ENCODE measurements around the gene DGCR6. TPM values are rescaled to one million over a fixed set of nuclear protein-coding genes. Genes with fewer than 3 reads are reported as not detected.
"Not testable (repeated sequence)": the region's sequence is repeated elsewhere in the genome, so short reads cannot be mapped to it uniquely, and the experiment has no call there.

DGCR6 gene
- total and polyA plus RNA-seq, 4 experiments from 2014 or later: 1.6 to 7.2 (median 4.4) TPM

DNA sequence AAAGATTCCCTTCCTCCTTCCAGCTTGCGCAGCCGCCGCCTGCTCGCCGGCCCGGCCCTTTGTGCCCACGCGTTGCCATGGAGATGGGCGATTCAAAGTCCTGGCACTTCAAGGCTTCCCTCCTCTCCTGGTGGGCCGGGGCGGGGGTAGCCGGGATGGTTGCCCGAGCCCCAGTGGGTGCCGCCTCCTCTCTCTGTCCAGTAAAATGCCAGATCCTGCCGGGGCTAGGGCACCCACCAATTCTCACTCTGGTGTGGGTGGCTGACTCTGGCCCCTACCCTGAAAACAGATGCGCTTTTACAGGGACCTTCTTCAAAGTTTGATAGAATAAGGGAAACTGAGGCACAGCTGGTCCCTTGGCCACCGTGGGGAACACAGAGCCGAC, 52.2 kb downstream of the DGCR6 start:
- H3K36me3 ChIP-seq (ENCODE audit: insufficient read depth, low read length); H3K27ac Mint-ChIP-seq; DNase-seq; H3K27me3 ChIP-seq (ENCODE audit: insufficient read depth, low read length); H3K4me3 Mint-ChIP-seq; H3K27me3 Mint-ChIP-seq; H3K4me3 ChIP-seq (ENCODE audit: low read length in 2 of 2); H3K27ac ChIP-seq (ENCODE audit: low read depth, low read length); H3K9me3 ChIP-seq (ENCODE audit: control insufficient read depth in 1 of 2, low read length in 2 of 2); H3K4me1 ChIP-seq (ENCODE audit: insufficient read depth, low read length); CTCF ChIA-PET (ENCODE audit: partially characterized antibody); H3K9me3 Mint-ChIP-seq; H3K4me1 Mint-ChIP-seq; H3K36me3 Mint-ChIP-seq; intact Hi-C loops (cut with micrococcal nuclease); POLR2A ChIA-PET (ENCODE audit: partially characterized antibody): not testable (repeated sequence)

DNA sequence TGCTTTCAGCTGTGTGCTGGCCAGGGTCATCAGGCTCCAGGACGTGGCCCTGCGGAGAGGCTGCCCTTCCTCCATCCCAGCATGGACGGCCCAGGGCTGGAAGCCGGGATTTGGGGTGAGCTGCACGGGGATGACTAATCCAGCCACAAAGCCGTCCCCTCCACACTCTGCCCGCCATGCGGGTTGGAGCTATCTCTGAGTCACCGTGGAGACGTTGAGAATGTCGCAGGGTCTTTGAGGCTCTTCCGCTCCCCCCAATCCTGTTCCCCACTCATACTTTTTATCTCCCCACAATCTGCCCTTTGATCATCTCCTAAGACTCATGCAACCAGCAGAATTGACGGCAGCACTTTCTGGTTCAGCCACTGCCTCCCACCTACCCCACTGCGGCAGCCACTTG, 52.6 kb downstream of the DGCR6 start:
- H3K27ac Mint-ChIP-seq; POLR2A ChIA-PET (ENCODE audit: partially characterized antibody); H3K9me3 ChIP-seq (ENCODE audit: control insufficient read depth in 1 of 2, low read length in 2 of 2); H3K4me3 Mint-ChIP-seq; H3K36me3 Mint-ChIP-seq; H3K27me3 Mint-ChIP-seq; H3K4me3 ChIP-seq (ENCODE audit: low read length in 2 of 2); H3K9me3 Mint-ChIP-seq; intact Hi-C loops (cut with micrococcal nuclease); H3K36me3 ChIP-seq (ENCODE audit: insufficient read depth, low read length); H3K27me3 ChIP-seq (ENCODE audit: insufficient read depth, low read length); H3K27ac ChIP-seq (ENCODE audit: low read depth, low read length); H3K4me1 ChIP-seq (ENCODE audit: insufficient read depth, low read length); H3K4me1 Mint-ChIP-seq; CTCF ChIA-PET (ENCODE audit: partially characterized antibody); DNase-seq: not testable (repeated sequence)

DNA sequence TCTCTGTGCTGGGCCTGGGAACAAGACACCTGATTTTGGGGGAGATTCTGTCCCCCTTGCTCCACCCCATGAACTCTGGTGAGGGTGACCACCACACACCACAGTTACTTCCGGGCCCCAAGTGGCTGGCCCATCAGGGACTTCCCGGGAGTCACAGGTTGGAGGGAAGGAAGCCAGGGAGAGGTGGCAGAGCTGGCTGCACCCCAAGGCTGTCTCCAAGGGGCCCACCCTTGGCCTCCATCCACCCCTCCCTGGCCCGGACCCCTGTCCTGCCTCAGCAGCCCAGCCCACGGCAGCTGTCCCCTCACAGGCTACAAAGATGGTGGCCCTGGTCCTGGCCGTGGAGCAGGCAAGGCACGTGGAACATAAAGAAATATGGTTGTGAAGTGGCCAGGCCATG, 53.1 kb downstream of the DGCR6 start:
- H3K4me1 Mint-ChIP-seq; H3K4me1 ChIP-seq (ENCODE audit: insufficient read depth, low read length); H3K9me3 ChIP-seq (ENCODE audit: control insufficient read depth in 1 of 2, low read length in 2 of 2); H3K36me3 ChIP-seq (ENCODE audit: insufficient read depth, low read length); H3K4me3 ChIP-seq (ENCODE audit: low read length in 2 of 2); intact Hi-C loops (cut with micrococcal nuclease); H3K27ac Mint-ChIP-seq; H3K9me3 Mint-ChIP-seq; H3K27me3 Mint-ChIP-seq; H3K27ac ChIP-seq (ENCODE audit: low read depth, low read length); H3K4me3 Mint-ChIP-seq; DNase-seq; H3K27me3 ChIP-seq (ENCODE audit: insufficient read depth, low read length); POLR2A ChIA-PET (ENCODE audit: partially characterized antibody); H3K36me3 Mint-ChIP-seq; CTCF ChIA-PET (ENCODE audit: partially characterized antibody): not testable (repeated sequence)

DNA sequence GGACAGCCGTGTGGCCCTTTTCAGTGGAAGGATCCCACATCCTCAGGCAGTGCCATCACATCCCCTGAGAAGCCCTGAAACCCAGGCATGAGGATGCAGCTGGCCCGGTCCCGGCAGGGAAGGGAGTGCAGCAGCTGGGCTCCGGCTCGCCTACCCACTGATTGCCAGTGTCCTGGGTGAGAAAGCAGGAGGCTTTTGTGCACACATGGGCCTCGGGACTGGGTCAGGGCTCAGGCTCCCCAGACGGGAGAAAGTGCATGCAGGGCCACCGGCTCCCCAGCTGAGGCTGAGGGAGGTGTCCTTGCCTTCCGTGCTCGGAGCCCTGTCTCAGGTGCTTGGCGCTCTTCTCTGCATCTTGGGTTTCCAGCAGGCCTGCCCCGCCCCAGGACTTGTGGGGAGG, 53.6 kb downstream of the DGCR6 start:
- H3K4me1 ChIP-seq (ENCODE audit: insufficient read depth, low read length); H3K4me3 ChIP-seq (ENCODE audit: low read length in 2 of 2); H3K27ac ChIP-seq (ENCODE audit: low read depth, low read length); H3K36me3 ChIP-seq (ENCODE audit: insufficient read depth, low read length); POLR2A ChIA-PET (ENCODE audit: partially characterized antibody); CTCF ChIA-PET (ENCODE audit: partially characterized antibody); H3K36me3 Mint-ChIP-seq; H3K9me3 ChIP-seq (ENCODE audit: control insufficient read depth in 1 of 2, low read length in 2 of 2); DNase-seq; H3K9me3 Mint-ChIP-seq; intact Hi-C loops (cut with micrococcal nuclease); H3K4me1 Mint-ChIP-seq; H3K27me3 ChIP-seq (ENCODE audit: insufficient read depth, low read length); H3K27me3 Mint-ChIP-seq; H3K27ac Mint-ChIP-seq; H3K4me3 Mint-ChIP-seq: not testable (repeated sequence)

DNA sequence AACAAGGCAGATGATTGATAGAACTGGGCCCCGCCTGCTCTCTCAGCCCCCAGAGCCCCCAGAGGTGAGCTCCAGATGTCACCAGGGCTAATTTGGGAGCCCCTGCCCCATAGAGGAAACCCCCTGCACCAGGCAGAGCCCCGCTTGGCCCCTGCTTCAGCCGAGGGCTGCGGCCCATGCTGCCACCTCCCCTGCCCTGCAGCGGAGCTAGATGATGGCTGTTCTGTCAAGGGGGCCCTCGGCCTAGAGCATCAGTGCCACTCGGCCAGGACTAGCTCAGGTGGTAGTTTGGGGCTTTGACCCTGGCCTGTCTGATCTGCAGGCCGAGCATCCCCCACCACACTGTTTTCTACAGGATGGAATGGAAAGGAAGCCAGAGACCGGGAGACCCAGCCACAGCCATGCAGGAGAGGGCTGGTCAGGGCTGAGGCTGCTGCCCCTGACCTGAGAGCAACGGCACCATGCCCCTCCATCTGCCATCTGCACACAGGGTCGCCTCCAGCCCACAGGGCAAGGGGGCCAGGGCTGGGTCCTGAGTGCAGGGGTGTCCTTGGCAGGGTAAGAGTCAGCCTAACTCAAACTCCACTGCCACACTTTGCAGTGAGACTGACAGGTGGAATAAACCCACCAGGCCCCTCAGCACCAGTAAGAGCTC, 54.2 kb downstream of the DGCR6 start:
- H3K36me3 ChIP-seq (ENCODE audit: insufficient read depth, low read length); H3K4me1 ChIP-seq (ENCODE audit: insufficient read depth, low read length); H3K4me1 Mint-ChIP-seq; H3K4me3 ChIP-seq (ENCODE audit: low read length in 2 of 2); intact Hi-C loops (cut with micrococcal nuclease); H3K9me3 ChIP-seq (ENCODE audit: control insufficient read depth in 1 of 2, low read length in 2 of 2); H3K9me3 Mint-ChIP-seq; H3K27me3 ChIP-seq (ENCODE audit: insufficient read depth, low read length); H3K27ac ChIP-seq (ENCODE audit: low read depth, low read length); H3K27me3 Mint-ChIP-seq; H3K36me3 Mint-ChIP-seq; H3K4me3 Mint-ChIP-seq; POLR2A ChIA-PET (ENCODE audit: partially characterized antibody); CTCF ChIA-PET (ENCODE audit: partially characterized antibody); H3K27ac Mint-ChIP-seq; DNase-seq: not testable (repeated sequence)

DNA sequence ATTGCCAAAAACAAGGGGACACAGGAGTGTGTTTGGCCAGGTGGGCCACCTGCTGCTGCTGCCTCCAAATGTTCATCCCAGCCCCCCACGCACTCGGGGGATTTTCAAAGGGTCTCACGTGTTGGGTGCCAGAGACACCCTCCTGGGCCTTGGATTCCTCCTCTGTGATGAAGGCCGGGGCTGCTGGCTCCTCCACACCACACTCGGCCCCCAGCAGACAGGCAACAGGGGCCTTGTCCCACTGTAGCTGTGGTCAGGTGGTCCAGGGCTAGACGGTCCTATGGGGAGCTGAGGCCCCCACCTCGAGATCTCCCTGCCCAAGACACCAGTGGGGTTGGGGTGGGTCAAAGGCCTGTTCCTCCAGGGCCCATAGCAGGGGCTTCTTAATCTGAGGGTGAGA, 55.1 kb downstream of the DGCR6 start:
- DNase-seq; CTCF ChIA-PET (ENCODE audit: partially characterized antibody); H3K27ac Mint-ChIP-seq: not testable (repeated sequence)

More for the DNA sequence above, 55.1 kb downstream of the DGCR6 start:
- H3K9me3 ChIP-seq (ENCODE audit: control insufficient read depth in 1 of 2, low read length in 2 of 2); intact Hi-C loops (cut with micrococcal nuclease); H3K9me3 Mint-ChIP-seq; H3K4me3 ChIP-seq (ENCODE audit: low read length in 2 of 2); H3K36me3 Mint-ChIP-seq; H3K27me3 Mint-ChIP-seq; H3K27ac ChIP-seq (ENCODE audit: low read depth, low read length); H3K4me1 ChIP-seq (ENCODE audit: insufficient read depth, low read length); H3K4me3 Mint-ChIP-seq; POLR2A ChIA-PET (ENCODE audit: partially characterized antibody); H3K36me3 ChIP-seq (ENCODE audit: insufficient read depth, low read length); H3K27me3 ChIP-seq (ENCODE audit: insufficient read depth, low read length); H3K4me1 Mint-ChIP-seq: not testable (repeated sequence)

Other genes starting within 250 kb of the DGCR6 start
- under 1 TPM; 0.22 to 0.23 TPM for gene PRODH, start 30.0 kb downstream of the DGCR6 start, total RNA-seq
- gene PRODH, start 30.0 kb downstream of the DGCR6 start, polyA plus RNA-seq: under 1 TPM in 1 of 2 donors, not detected in 1; 0.15 TPM
- gene DGCR2, start 216.1 kb downstream of the DGCR6 start, total RNA-seq: 10 to 100 TPM; 61.3 to 66.7 TPM
- gene DGCR2, start 216.1 kb downstream of the DGCR6 start, polyA plus RNA-seq: 10 to 100 TPM; 33.1 to 52.0 TPM
- not detected for gene TSSK2, start 225.0 kb downstream of the DGCR6 start, total RNA-seq
- not detected for gene TSSK2, start 225.0 kb downstream of the DGCR6 start, polyA plus RNA-seq
- 10 to 100 TPM; 16.9 to 17.1 TPM for gene ESS2, start 238.3 kb downstream of the DGCR6 start, total RNA-seq
- 10 to 100 TPM in 1 of 2 donors, 1 to 10 TPM in 1; 5.5 to 14.2 TPM for gene ESS2, start 238.3 kb downstream of the DGCR6 start, polyA plus RNA-seq
- not detected for gene GSC2, start 244.0 kb downstream of the DGCR6 start, total RNA-seq
- not detected for gene GSC2, start 244.0 kb downstream of the DGCR6 start, polyA plus RNA-seq